Measurements from ENCODE around the gene CSNK2B. TPM values are rescaled to one million over a fixed set of nuclear protein-coding genes. Genes with fewer than 3 reads are reported as not detected.
A peak's percentile ranks its signal among the peaks of the same experiment; 100 is the strongest.

Gene CSNK2B
- total and polyA plus RNA-seq, 9 of the 15 experiments (the other 6 are each of a cell fraction or from before 2014, with no cell fraction given), result 120 to 1,126 (median 529) TPM

GRCh38 chr6:31689249-31690110 lies 23.6 kb downstream of the CSNK2B start (continued):
- TF ChIP-seq ZBTB5 (IDR thresholded peaks at IDR 0.05) (no peak), CREB1 (IDR thresholded peaks at IDR 0.05) (no peak), CREB1 (CRISPR knock-in tag; IDR thresholded peaks at IDR 0.05) (no peak), ZNF407 (IDR thresholded peaks at IDR 0.05; ENCODE audit: low read depth) (no peak), TBL1XR1 (IDR thresholded peaks at IDR 0.05; ENCODE audit: low read length in 2 of 2) (no peak), ZNF75A (CRISPR knock-in tag; IDR thresholded peaks at IDR 0.05) (no peak), MYNN (IDR thresholded peaks at IDR 0.05) (0 out of 2 replicates have a peak, but pooled peaks have one; percentile 27), MYNN (CRISPR knock-in tag; IDR thresholded peaks at IDR 0.05) (no peak), GATA2 (CRISPR knock-in tag; IDR thresholded peaks at IDR 0.05) (no peak), CC2D1A (IDR thresholded peaks at IDR 0.05) (no peak), PHTF2 (CRISPR knock-in tag; IDR thresholded peaks at IDR 0.05) (no peak), RERE (CRISPR knock-in tag; IDR thresholded peaks at IDR 0.05; ENCODE audit: borderline replicate concordance) (0 out of 2 replicates have a peak, but pooled peaks have one; percentile 81)
